ENCODE results near the gene SPINK6. TPM values are rescaled to one million over a fixed set of nuclear protein-coding genes. Genes with fewer than 3 reads are reported as not detected.

SPINK6 gene
- not detected for total RNA-seq
- long read RNA-seq = 0 reads

GRCh38 chr5:148202531-148203203 is at the start of gene SPINK6:
TSS of gene SPINK6 (plus strand) at chr5:148203042. CDS start at chr5:148203097, 55 bp downstream.
- DNase-seq = no peak
- no peak for ATAC-seq
- intact Hi-C loops (cut with DNase I) = no loop called here
- TF ChIP-seq POLR2A (IDR thresholded peaks at IDR 0.05) (no peak), CTCF (IDR thresholded peaks at IDR 0.05) (no peak)
- WGBS (ENCODE audit: insufficient coverage, low coverage, low lambda C conversion rate, missing lambda C conversion rate) = 80% methylated on average over 1 of the region's 2 CpGs
- Histone ChIP-seq H3K4me1 (peaks cover 0 to 10% (median 0%) of the 10 kb centered on the region in 4 donors), H3K9me3 (no peaks in the 10 kb centered on the region), H3K36me3 (no peaks in the 10 kb centered on the region), H3K27me3 (no peaks in the 10 kb centered on the region), H3K27ac (no peak within 1 kb of the TSS), H3K4me3 (no peak within 1 kb of the TSS)

- Histone ChIP-seq H3K27me3 (no peaks in the 10 kb centered on the region), H3K27ac (no peak overlapping the region), H3K4me1 (no peaks in the 10 kb centered on the region), H3K9me3 (no peaks in the 10 kb centered on the region), H3K36me3 (no peaks in the 10 kb centered on the region), H3K4me3 (no peak overlapping the region)
- DNase-seq (no peak), ATAC-seq (no peak)
- WGBS (ENCODE audit: insufficient coverage, low coverage, low lambda C conversion rate, missing lambda C conversion rate) = 83% methylated on average over 1 of the region's 1 CpG
- intact Hi-C loops (cut with DNase I) = no loop called here
- TF ChIP-seq POLR2A (IDR thresholded peaks at IDR 0.05) = no peak
- no peak for TF ChIP-seq CTCF (IDR thresholded peaks at IDR 0.05)
Observed at GRCh38 chr5:148156609-148157008, 46.2 kb upstream of the SPINK6 start.

- no peaks in the 10 kb centered on the region for H3K9me3 ChIP-seq
- 100% methylated on average over 1 of the region's 1 CpG for WGBS (ENCODE audit: insufficient coverage, low coverage, low lambda C conversion rate, missing lambda C conversion rate)
- H3K4me3 ChIP-seq = no peak overlapping the region
Observed at GRCh38 chr5:148162038-148162437, 40.8 kb upstream of the SPINK6 start.

DNA sequence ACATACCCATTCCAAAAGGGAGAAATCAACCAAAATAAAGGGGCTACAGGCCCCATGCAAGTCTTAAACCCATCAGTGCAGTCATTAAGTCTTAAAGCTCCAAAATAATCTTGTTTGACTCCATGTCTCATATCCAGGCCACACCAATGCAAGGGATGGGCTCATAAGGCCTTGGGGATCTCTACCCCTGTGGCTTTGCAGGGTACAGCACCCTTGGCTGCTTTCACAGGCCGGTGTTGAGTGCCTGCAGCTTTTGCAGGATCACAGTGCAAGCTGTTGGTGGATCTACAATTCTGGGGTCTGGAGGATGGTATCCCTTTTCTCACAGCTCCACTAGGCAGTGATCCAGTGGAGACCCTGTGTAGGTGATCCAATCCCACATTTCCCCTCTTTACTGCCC is 39.5 kb upstream of the SPINK6 start:
- TF ChIP-seq CTCF (IDR thresholded peaks at IDR 0.05) (no peak), POLR2A (IDR thresholded peaks at IDR 0.05) (no peak)
- no peak overlapping the region for H3K4me3 ChIP-seq
- no peaks in the 10 kb centered on the region for H3K36me3 ChIP-seq
- intact Hi-C loops (cut with DNase I) = no loop called here
- H3K27ac ChIP-seq = no peak overlapping the region
- no peaks in the 10 kb centered on the region for H3K4me1 ChIP-seq
- DNase-seq (no peak), ATAC-seq (no peak)
- H3K9me3 ChIP-seq = no peaks in the 10 kb centered on the region
- WGBS (ENCODE audit: insufficient coverage, low coverage, low lambda C conversion rate, missing lambda C conversion rate) = no CpG with 5 or more reads among the region's 1 CpG
- H3K27me3 ChIP-seq = no peaks in the 10 kb centered on the region

More at GRCh38 chr5:148162038-148162437, 40.8 kb upstream of the SPINK6 start:
- DNase-seq (no peak), ATAC-seq (no peak)
- Histone ChIP-seq H3K36me3 (no peaks in the 10 kb centered on the region), H3K4me1 (no peaks in the 10 kb centered on the region), H3K27me3 (no peaks in the 10 kb centered on the region), H3K27ac (no peak overlapping the region)
- intact Hi-C loops (cut with DNase I) = no loop called here
- no peak for TF ChIP-seq CTCF (IDR thresholded peaks at IDR 0.05)
- no peak for TF ChIP-seq POLR2A (IDR thresholded peaks at IDR 0.05)

Data from right lobe of liver (tissue), 6 donors.